NT2/D1 (cell line): ENCODE data around the gene TBCCD1.

ENCODE experiments used
- SUZ12 ChIP-seq: IDR thresholded peaks from 2 replicates; pipeline ENCODE4 v1.6.1; 2011; ENCODE audit not compliant: insufficient read length, insufficient read depth; ENCODE audit errors: extremely low read depth
- YY1 ChIP-seq: IDR thresholded peaks from 2 replicates; pipeline ENCODE4 v1.6.1; 2011; ENCODE audit not compliant: insufficient read length, insufficient read depth

GRCh38 chr3:186594591-186595113 is 27.5 kb upstream of the TBCCD1 start:
- no peak for TF ChIP-seq YY1
- TF ChIP-seq SUZ12: no peak
